LNCaP clone FGC (cell line): ENCODE data around the gene SMC1A.
"Not testable (repeated sequence)": the region's sequence is repeated elsewhere in the genome, so short reads cannot be mapped to it uniquely, and the experiment has no call there.

Experiments
- DNase-seq: peaks from one replicate; pipeline ENCODE4 v3.0.0-alpha.2; 2011; ENCODE audit warnings: low read depth
- H3K4me3 ChIP-seq: 2 replicates; pipeline ENCODE4 v1.5.1; 2011; ENCODE audit warnings: mild to moderate bottlenecking, low read depth, low read length, control low read depth
- TF ChIP-seq, protein P1 (sequence below): IDR thresholded peaks from 2 replicates; pipeline ENCODE4 v1.5.1; 2012; ENCODE audit warnings: mild to moderate bottlenecking; ENCODE audit not compliant: control insufficient read depth, insufficient read depth; ENCODE audit errors: extremely low read depth

Gene SMC1A

DNA sequence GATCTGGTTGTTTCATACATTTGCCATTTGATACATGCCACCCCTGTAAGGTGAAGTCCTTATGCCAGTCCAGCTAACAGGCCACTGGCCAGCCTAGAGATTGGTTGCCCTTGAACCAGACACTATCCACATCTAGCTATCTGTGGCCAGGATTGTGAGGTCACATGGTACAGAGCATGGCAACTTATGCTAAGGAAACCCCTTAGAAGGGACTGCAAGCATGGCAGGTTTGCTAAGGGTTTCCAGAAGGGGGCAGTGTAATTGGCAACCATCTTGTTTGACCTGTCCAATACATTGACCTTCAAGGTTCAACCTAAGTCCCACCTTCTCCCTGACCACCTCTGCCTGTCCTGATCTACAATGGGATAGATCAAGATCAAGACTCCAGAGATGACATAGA, 47.5 kb downstream of the SMC1A start:
- no peak overlapping the region for H3K4me3 ChIP-seq
- no peak for DNase-seq
- TF ChIP-seq, protein P1, sequence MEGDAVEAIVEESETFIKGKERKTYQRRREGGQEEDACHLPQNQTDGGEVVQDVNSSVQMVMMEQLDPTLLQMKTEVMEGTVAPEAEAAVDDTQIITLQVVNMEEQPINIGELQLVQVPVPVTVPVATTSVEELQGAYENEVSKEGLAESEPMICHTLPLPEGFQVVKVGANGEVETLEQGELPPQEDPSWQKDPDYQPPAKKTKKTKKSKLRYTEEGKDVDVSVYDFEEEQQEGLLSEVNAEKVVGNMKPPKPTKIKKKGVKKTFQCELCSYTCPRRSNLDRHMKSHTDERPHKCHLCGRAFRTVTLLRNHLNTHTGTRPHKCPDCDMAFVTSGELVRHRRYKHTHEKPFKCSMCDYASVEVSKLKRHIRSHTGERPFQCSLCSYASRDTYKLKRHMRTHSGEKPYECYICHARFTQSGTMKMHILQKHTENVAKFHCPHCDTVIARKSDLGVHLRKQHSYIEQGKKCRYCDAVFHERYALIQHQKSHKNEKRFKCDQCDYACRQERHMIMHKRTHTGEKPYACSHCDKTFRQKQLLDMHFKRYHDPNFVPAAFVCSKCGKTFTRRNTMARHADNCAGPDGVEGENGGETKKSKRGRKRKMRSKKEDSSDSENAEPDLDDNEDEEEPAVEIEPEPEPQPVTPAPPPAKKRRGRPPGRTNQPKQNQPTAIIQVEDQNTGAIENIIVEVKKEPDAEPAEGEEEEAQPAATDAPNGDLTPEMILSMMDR: no peak

DNA sequence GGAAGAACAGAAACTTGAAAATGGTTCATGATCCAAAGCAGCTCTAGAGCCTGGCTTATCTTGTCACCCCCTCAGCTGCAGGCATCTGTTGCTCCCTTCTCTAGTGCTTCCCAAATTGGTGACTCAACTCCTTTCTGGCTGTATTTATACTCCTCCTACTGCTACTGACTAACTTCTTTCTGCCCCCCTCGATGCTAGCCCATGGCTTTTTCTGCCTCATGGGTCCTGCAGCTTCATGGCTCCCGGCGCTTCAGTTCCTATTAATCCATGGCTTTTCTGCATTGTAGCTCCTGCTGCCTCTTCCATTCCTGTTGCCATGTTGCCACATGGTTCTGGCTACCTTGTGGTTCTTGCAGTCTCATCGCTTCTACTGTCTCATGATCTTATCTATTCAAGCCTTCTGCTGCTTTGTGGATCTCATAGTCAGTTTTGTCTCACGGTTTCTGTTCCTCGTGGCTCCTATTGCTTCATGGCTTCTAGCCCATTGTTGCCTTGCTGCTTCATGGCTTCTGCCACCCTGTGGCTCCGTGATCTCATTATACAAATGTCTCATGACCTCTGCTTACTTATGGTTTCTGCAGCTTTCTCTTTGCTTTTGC, 48.1 kb downstream of the SMC1A start:
- TF ChIP-seq, protein P1: no peak
- no peak for DNase-seq
- no peak overlapping the region for H3K4me3 ChIP-seq

DNA sequence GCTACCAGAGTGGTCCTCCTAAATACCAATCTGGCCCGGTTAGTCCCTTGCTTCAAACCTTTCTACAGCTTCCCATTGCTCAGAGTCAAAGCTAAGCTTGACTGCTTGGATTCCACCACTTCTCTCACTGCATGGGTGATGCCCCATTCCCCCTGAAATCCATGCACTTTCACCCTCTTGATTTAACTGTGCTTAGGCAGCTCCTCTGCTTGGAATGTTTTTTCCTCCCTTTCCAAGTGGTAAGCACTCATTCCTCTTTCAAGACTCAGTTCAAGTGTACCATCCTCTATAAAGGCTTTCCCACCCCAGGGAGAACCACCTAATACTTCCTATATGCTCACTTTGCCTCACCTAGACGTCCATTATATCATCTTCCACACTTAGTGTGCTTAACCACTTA, 49.1 kb downstream of the SMC1A start:
- no peak for DNase-seq
- TF ChIP-seq, protein P1: no peak
- no peak overlapping the region for H3K4me3 ChIP-seq

DNA sequence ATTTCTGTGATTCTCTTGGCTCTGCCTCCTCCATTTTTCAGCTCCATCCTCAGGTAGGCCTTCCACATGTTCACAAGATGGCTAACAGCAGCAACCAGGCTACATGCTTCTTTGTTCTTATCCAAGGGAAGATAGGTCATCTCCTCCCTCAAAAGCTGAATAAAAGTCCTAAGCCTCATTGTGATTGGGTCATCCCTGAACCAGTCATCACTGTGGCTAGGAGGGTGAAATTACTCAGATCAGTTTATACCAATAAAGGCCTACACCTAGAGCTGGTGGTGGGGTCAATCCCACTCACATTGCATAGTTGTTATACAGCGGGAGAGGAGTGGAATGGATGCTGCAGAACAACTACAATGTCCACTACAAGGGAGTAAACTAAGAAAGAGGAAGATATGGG, 56.0 kb downstream of the SMC1A start:
- not testable (repeated sequence) for DNase-seq, H3K4me3 ChIP-seq

DNA sequence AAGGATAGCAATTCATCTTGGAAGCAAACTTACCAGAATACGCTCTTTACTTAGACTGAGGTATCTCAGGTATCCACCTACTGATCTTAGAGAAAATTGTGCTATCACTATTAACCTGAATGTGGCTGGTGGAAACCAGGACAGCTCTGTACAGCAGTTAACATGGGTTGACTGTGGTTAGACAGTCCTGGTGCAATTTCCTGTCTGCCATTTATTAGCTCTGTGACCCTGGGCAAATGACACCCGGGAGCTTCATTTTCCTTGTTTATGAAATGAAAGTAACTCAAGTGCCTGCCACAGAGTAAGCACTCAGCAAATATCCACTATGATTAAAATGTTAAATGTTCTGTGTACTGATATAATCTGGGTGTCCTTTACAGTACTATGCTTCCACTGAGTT, 60.0 kb downstream of the SMC1A start:
- TF ChIP-seq, protein P1: no peak
- no peak overlapping the region for H3K4me3 ChIP-seq
- no peak for DNase-seq

DNA sequence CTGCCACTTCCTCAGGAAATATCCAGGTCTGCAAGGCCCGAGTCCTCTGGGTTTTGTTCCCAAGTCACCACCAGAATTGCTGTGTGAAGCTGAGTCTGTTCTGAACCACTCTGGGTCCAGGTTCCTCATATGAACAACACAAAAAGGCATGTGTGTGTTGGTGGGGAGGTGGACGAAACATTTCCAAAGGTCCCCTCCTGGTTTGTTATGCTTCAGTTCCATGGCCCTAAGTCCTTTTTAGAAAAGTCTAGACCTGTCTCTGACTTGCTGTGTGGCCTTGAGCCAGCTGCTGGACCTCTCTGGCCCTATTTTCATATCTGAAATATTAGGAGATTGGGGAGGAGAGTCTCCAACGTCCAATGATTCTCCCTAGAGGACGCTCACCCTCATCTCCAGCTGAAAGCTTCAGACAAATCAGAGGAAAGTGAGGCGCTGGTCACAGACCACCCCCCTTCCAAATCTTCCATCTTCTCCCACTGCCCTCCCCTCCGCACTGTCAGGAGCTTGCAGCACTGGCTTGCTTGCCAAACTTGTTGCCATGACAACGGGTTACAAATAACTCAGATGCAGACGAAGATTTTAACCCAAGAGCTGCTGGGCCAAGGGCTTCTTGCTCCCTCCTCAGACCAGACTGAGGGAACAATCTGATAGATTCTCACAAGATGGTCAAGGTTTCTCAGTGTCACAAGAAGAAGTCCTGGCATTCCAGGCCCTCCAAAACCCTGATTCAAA, 64.5 kb downstream of the SMC1A start:
- no peak overlapping the region for H3K4me3 ChIP-seq
- no peak for DNase-seq
- TF ChIP-seq, protein P1: no peak

DNA sequence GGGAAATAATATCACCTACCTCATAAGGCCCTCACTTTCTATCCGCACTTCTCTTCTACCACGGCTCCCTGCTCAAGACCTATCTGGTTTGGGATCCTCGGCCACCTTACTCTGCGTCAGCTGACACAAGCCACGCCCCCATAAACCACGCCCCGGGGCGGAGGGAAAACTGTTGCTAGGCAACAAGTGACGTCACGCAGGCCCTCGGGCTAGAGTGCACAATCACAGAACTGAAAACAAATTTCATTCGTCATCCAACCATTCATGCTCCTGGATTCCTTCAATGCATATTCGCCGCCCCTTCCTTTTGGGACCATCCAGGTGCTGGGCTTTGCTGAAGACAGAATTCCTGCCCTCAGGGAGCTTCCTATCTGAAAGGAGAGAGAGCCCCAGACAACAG, 66.3 kb downstream of the SMC1A start:
- no peak overlapping the region for H3K4me3 ChIP-seq
- DNase-seq: no peak
- TF ChIP-seq, protein P1: no peak
